Gastroesophageal sphincter (tissue), 3 donors: ENCODE data around the gene GOLGA7B.

Experiments
- EP300 ChIP-seq: sonication (generic); formaldehyde crosslinking; IDR thresholded peaks from one replicate; pipeline ENCODE4 v1.6.1; 2017; ENCODE audit warnings: antibody characterized with exemption, mild to moderate bottlenecking
- POLR2A ChIP-seq, 2 donors: fragments of 450-650 bp; IDR thresholded peaks; one replicate each; pipeline ENCODE4 v1.6.1; 2017; ENCODE audit warnings: antibody characterized with exemption in 2 of 2, mild to moderate bottlenecking in 2 of 2, moderate library complexity in 1 of 2
- POLR2AphosphoS5 ChIP-seq: sonication (generic); formaldehyde crosslinking; IDR thresholded peaks from one replicate; pipeline ENCODE4 v1.6.1; 2017; ENCODE audit warnings: antibody characterized with exemption
- TF ChIP-seq, protein P1 (sequence below), 4 experiments: fragments of 200-600 bp in 2 of 4; fragments of 450-650 bp in 2 of 4; sonication (generic) in 1 of 4; IDR thresholded peaks; one replicate each; pipeline ENCODE4 v1.5.1; 2017 to 2019; ENCODE audit warnings: antibody characterized with exemption in 4 of 4, mild to moderate bottlenecking in 2 of 4, moderate library complexity in 2 of 4

GRCh38 chr10:97844678-97845077 is 5.0 kb upstream of the GOLGA7B start:
- TF ChIP-seq, protein P1, sequence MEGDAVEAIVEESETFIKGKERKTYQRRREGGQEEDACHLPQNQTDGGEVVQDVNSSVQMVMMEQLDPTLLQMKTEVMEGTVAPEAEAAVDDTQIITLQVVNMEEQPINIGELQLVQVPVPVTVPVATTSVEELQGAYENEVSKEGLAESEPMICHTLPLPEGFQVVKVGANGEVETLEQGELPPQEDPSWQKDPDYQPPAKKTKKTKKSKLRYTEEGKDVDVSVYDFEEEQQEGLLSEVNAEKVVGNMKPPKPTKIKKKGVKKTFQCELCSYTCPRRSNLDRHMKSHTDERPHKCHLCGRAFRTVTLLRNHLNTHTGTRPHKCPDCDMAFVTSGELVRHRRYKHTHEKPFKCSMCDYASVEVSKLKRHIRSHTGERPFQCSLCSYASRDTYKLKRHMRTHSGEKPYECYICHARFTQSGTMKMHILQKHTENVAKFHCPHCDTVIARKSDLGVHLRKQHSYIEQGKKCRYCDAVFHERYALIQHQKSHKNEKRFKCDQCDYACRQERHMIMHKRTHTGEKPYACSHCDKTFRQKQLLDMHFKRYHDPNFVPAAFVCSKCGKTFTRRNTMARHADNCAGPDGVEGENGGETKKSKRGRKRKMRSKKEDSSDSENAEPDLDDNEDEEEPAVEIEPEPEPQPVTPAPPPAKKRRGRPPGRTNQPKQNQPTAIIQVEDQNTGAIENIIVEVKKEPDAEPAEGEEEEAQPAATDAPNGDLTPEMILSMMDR (IDR thresholded peaks at IDR 0.05) = no peak
- no peak for TF ChIP-seq POLR2A (IDR thresholded peaks at IDR 0.05)
- no peak for TF ChIP-seq POLR2AphosphoS5
- no peak for TF ChIP-seq EP300
